Loucy (cell line): Measurements from ENCODE around the gene CD7.

ENCODE experiments used
- H2AFZ ChIP-seq: fragments of 200-600 bp; sonication (generic); 2 replicates; pipeline ENCODE4 v1.6.0; 2016; ENCODE audit warnings: antibody characterized with exemption, mild to moderate bottlenecking, low read length, moderate library complexity
- H3F3A ChIP-seq: fragments of 200-600 bp; 2 replicates; pipeline ENCODE4 v1.6.0; 2016; ENCODE audit warnings: antibody characterized with exemption, low read depth, mild to moderate bottlenecking
- H3K27me3 ChIP-seq: fragments of 200-600 bp; sonication (generic); 2 replicates; pipeline ENCODE4 v1.6.1; 2014; ENCODE audit warnings: low read length, mild to moderate bottlenecking; ENCODE audit not compliant: insufficient read depth, poor library complexity, severe bottlenecking
- H3K36me3 ChIP-seq: fragments of 200-600 bp; sonication (generic); 2 replicates; pipeline ENCODE4 v1.6.1; 2016; ENCODE audit warnings: low read length; ENCODE audit not compliant: insufficient read depth
- H3K4me1 ChIP-seq: fragments of 200-600 bp; sonication (generic); 2 replicates; pipeline ENCODE4 v1.5.1; 2014; ENCODE audit warnings: low read length, mild to moderate bottlenecking; ENCODE audit not compliant: insufficient read depth, poor library complexity, severe bottlenecking
- H3K4me2 ChIP-seq: fragments of 200-600 bp; sonication (generic); 2 replicates; pipeline ENCODE4 v1.6.0; 2014; ENCODE audit warnings: antibody characterized with exemption, low read length, low read depth, mild to moderate bottlenecking; ENCODE audit not compliant: poor library complexity, severe bottlenecking
- H3K4me3 ChIP-seq: fragments of 200-600 bp; sonication (generic); 2 replicates; pipeline ENCODE4 v1.5.1; 2014; ENCODE audit warnings: low read length, mild to moderate bottlenecking, mixed read lengths; ENCODE audit not compliant: poor library complexity, severe bottlenecking
- H3K79me2 ChIP-seq: fragments of 200-600 bp; sonication (generic); 2 replicates; pipeline ENCODE4 v1.6.1; 2014; ENCODE audit warnings: low read length; ENCODE audit not compliant: insufficient read depth
- H3K9ac ChIP-seq: fragments of 200-600 bp; sonication (generic); 2 replicates; pipeline ENCODE4 v1.6.0; 2014; ENCODE audit warnings: mild to moderate bottlenecking, low read depth, low read length, moderate library complexity; ENCODE audit not compliant: poor library complexity, severe bottlenecking
- H3K9me2 ChIP-seq: fragments of 200-600 bp; sonication (generic); replicated peaks from 2 replicates; pipeline ENCODE4 v1.6.1; 2016; ENCODE audit warnings: low read depth, low read length, mixed read lengths
- H3K9me3 ChIP-seq: fragments of 200-600 bp; sonication (generic); 2 replicates; pipeline ENCODE4 v1.6.1; 2014; ENCODE audit warnings: mild to moderate bottlenecking, antibody characterized with exemption, low read length, low read depth; ENCODE audit not compliant: insufficient read depth
- H4K20me1 ChIP-seq: fragments of 200-600 bp; sonication (generic); 2 replicates; pipeline ENCODE4 v1.6.0; 2014; ENCODE audit warnings: antibody characterized with exemption, low read length, mild to moderate bottlenecking; ENCODE audit not compliant: insufficient read depth, poor library complexity, severe bottlenecking
- EZH2phosphoT487 ChIP-seq: fragments of 200-600 bp; IDR thresholded peaks from 2 replicates; pipeline ENCODE4 v1.6.1; 2018; ENCODE audit warnings: antibody characterized with exemption, mild to moderate bottlenecking, moderate library complexity, borderline replicate concordance
- TF ChIP-seq, protein P1 (sequence below): fragments of 200-600 bp; sonication (generic); conservative IDR thresholded peaks from 2 replicates; pipeline ENCODE4 v1.5.1; 2014; ENCODE audit warnings: mild to moderate bottlenecking, antibody characterized with exemption, low read length

CD7 gene

DNA sequence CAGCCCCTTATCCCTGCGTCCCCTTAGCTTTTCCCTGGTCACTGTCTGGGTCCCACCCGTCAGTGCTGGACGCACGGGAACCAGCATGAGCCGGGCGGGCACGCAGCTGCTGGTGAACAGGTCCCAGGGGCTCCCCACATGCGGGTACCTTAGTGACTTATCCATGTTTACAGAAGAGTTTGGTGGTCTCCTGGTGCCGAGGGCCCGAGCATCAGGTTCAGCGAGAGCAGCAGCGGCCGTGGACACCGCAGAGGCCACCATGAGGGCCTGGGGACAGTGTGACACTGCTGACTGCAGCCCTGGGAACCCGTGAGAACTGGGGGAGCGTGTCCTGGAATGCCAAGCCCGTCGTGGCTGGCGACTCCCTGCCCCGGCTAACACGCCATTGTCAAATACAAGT lies 6.5 kb downstream of the CD7 start:
- no peak overlapping the region for H2AFZ ChIP-seq
- H3K9me3 ChIP-seq = no peaks in the 10 kb centered on the region

DNA sequence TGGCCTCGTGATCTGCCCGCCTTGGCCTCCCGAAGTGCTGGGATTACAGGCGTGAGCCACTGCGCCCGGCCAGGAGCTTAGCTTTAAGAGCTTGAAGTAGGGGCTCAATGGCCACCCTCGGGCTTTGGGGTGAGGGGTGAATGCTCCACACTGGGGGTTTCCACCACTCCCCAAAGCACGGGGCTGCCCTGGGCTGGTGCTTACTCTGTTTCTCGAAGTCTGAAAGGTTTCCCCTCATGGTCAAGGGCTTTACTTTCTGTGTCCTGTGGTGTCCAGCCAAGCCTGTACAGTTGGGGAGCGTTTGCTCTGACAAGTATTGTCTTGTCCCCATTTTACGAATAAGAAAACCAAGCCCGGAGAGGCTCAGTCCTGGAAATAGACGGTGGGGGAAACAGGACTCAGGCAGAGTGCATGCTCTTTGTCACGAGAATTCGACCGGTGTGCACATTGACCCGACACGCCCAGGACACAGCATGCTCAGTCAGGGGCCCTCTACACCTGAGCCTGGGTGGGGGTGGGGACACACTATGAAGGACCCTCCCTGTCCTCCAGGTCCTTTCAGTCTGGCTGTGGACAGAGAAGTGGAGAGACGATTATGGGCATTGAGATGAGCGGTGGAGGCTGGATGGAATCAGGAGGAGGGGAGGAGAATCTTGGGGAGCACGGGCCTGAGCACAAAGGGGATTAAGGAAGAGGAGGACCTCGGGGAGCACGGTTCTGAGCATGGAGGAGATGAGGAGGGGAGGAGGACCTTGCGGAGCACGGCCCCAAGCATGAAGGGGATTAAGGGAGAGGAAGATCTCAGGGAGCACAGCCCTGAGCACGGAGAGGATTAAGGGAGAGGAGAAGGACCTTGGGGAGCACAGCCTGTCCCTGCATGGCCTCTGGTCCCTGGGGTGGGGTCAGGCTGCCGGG lies 7.5 kb downstream of the CD7 start:
- Histone ChIP-seq H3F3A (peaks cover 15% of the 10 kb centered on the region), H3K9me3 (no peaks in the 10 kb centered on the region), H3K4me1 (peaks cover 33% of the 10 kb centered on the region), H4K20me1 (no peaks in the 10 kb centered on the region), H3K27me3 (no peaks in the 10 kb centered on the region), H3K79me2 (peaks cover 14% of the 10 kb centered on the region), H3K9ac (no peak overlapping the region), H3K36me3 (no peaks in the 10 kb centered on the region), H3K4me2 (no peak overlapping the region), H3K9me2 (no peaks in the 10 kb centered on the region), H2AFZ (no peak overlapping the region), H3K4me3 (no peak overlapping the region)
- TF ChIP-seq, protein P1, sequence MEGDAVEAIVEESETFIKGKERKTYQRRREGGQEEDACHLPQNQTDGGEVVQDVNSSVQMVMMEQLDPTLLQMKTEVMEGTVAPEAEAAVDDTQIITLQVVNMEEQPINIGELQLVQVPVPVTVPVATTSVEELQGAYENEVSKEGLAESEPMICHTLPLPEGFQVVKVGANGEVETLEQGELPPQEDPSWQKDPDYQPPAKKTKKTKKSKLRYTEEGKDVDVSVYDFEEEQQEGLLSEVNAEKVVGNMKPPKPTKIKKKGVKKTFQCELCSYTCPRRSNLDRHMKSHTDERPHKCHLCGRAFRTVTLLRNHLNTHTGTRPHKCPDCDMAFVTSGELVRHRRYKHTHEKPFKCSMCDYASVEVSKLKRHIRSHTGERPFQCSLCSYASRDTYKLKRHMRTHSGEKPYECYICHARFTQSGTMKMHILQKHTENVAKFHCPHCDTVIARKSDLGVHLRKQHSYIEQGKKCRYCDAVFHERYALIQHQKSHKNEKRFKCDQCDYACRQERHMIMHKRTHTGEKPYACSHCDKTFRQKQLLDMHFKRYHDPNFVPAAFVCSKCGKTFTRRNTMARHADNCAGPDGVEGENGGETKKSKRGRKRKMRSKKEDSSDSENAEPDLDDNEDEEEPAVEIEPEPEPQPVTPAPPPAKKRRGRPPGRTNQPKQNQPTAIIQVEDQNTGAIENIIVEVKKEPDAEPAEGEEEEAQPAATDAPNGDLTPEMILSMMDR = no peak
- no peak for TF ChIP-seq EZH2phosphoT487

More for the DNA sequence above, 6.5 kb downstream of the CD7 start:
- peaks cover 30% of the 10 kb centered on the region for H3K4me1 ChIP-seq
- no peak overlapping the region for H3K4me3 ChIP-seq
- H3K4me2 ChIP-seq = no peak overlapping the region
- H3K79me2 ChIP-seq = peaks cover 15% of the 10 kb centered on the region
- H3K36me3 ChIP-seq = no peaks in the 10 kb centered on the region
- TF ChIP-seq EZH2phosphoT487 = no peak
- TF ChIP-seq, protein P1 = no peak
- no peaks in the 10 kb centered on the region for H3K27me3 ChIP-seq
- H3K9ac ChIP-seq = no peak overlapping the region
- H3F3A ChIP-seq = peaks cover 10% of the 10 kb centered on the region
- no peaks in the 10 kb centered on the region for H3K9me2 ChIP-seq
- H4K20me1 ChIP-seq = no peaks in the 10 kb centered on the region

DNA sequence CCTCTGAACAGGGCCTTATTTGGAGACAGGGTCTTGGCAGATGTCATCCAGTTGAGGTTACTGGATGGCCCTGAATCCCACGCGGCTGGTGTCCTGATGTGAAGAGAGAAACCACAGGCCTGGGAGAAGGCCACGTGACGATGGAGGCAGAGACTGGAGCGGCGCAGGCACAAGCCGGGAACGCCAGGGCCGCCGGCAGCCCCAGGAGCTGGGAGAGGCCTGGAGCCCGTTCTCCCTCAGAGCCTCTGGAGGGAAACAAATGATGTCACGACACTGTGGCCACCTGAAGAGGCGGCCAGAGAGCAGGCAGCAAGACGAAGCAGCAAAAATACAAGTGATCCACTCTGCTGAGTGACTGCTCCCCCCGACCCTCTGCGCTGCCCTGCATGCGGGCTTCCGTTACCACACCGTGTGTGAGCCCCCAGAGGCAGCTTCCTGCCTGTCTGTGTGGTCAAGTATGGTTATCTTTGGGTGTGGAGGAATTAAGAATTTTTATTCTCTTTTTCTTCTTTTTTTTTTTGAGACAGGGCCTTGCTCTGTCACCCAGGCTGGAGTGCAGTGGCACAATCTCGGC lies 11.6 kb downstream of the CD7 start:
- Histone ChIP-seq H3K4me2 (peak overlapping the region; percentile 87), H3K27me3 (no peaks in the 10 kb centered on the region), H3K9me3 (no peaks in the 10 kb centered on the region), H4K20me1 (no peaks in the 10 kb centered on the region), H3K9ac (peak overlapping the region; percentile 98), H3K9me2 (no peaks in the 10 kb centered on the region), H3F3A (peaks cover 15% of the 10 kb centered on the region), H3K36me3 (no peaks in the 10 kb centered on the region), H2AFZ (no peak overlapping the region), H3K4me3 (peak overlapping the region; percentile 55), H3K79me2 (peaks cover 26% of the 10 kb centered on the region), H3K4me1 (peaks cover 73% of the 10 kb centered on the region)
- TF ChIP-seq, protein P1 = no peak
- no peak for TF ChIP-seq EZH2phosphoT487
